Stimulated activated effector memory CD8-positive, alpha-beta T cell treated with anti-CD3 and anti-CD28 coated beads, Interleukin-12 subunit alpha, Interleukin-12 subunit beta, amount 100 ng/mL, for 72 hours (primary cell): ENCODE measurements around the gene TNS2.
A peak's percentile ranks its signal among the peaks of the same experiment; 100 is the strongest.
"Not testable (repeated sequence)": the region's sequence is repeated elsewhere in the genome, so short reads cannot be mapped to it uniquely, and the experiment has no call there.

Source experiments
- ATAC-seq: fragments of 150-1000 bp; cut with Tn5 transposase; 2 replicates; pipeline ENCODE4 v1.10.0; 2021
- DNase-seq, 2 donors: peaks; one replicate each; pipeline ENCODE4 v3.0.0; 2021 to 2022; ENCODE audit warnings: low spot score in 2 of 2
- H3K27ac Mint-ChIP-seq: one replicate; pipeline ENCODE4 v1.8.0; 2022; ENCODE audit warnings: mild to moderate bottlenecking, mixed read lengths
- H3K36me3 Mint-ChIP-seq: one replicate; pipeline ENCODE4 v1.8.0; 2022; ENCODE audit warnings: mild to moderate bottlenecking, mixed read lengths
- H3K4me1 Mint-ChIP-seq: one replicate; pipeline ENCODE4 v1.8.0; 2022; ENCODE audit warnings: mixed read lengths
- H3K4me3 Mint-ChIP-seq: one replicate; pipeline ENCODE4 v1.8.0; 2022; ENCODE audit warnings: mild to moderate bottlenecking, mixed read lengths
- H3K9me3 Mint-ChIP-seq: one replicate; pipeline ENCODE4 v1.8.0; 2022; ENCODE audit warnings: mixed read lengths

The TNS2 gene

GRCh38 chr12:53049571-53050318, at the start of gene TNS2:
TNS2 (plus strand) TSS chr12:53050065; CDS start chr12:53050186, 121 bp downstream.
- Mint-ChIP-seq H3K4me3 (no peak within 1 kb of the TSS), H3K4me1 (peaks cover 63% of the 10 kb centered on the region), H3K36me3 (peaks cover 19% of the 10 kb centered on the region), H3K9me3 (no peaks in the 10 kb centered on the region), H3K27ac (peak within 1 kb of the TSS; percentile 26)
- ATAC-seq (no peak), DNase-seq (no peak)

DNA sequence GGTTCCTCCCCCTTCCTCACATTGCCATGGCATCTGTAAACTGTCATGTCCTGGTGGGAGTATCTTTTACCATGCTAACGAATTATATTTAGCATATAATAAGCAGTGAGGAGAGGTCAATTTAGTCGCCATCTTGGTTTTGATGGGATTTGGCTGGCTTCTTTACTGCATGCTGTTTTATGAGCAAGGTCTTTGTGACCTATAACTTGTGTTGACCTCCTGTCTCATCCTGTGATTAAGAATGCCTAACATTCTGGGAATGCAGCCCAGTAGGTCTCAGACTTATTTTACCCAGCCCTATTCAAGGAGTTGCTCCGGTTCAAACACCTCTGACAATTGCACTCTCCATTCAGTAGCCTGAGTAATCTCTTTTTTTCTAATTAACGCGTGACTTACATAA, 45.7 kb upstream of the TNS2 start:
- H3K27ac Mint-ChIP-seq, result no peak overlapping the region
- ATAC-seq, result no peak
- H3K36me3 Mint-ChIP-seq, result peaks cover 34% of the 10 kb centered on the region
- H3K4me1 Mint-ChIP-seq, result peaks cover 33% of the 10 kb centered on the region
- H3K9me3 Mint-ChIP-seq, result no peaks in the 10 kb centered on the region
- DNase-seq, result no peak
- peak overlapping the region; percentile 100 for H3K4me3 Mint-ChIP-seq

GRCh38 chr12:53004582-53004981, 45.3 kb upstream of the TNS2 start:
- DNase-seq (no peak), ATAC-seq (no peak)
- peak overlapping the region; percentile 100 for H3K4me3 Mint-ChIP-seq
- H3K36me3 Mint-ChIP-seq, result peaks cover 38% of the 10 kb centered on the region
- H3K27ac Mint-ChIP-seq, result no peak overlapping the region
- no peaks in the 10 kb centered on the region for H3K9me3 Mint-ChIP-seq
- peaks cover 34% of the 10 kb centered on the region for H3K4me1 Mint-ChIP-seq

DNA sequence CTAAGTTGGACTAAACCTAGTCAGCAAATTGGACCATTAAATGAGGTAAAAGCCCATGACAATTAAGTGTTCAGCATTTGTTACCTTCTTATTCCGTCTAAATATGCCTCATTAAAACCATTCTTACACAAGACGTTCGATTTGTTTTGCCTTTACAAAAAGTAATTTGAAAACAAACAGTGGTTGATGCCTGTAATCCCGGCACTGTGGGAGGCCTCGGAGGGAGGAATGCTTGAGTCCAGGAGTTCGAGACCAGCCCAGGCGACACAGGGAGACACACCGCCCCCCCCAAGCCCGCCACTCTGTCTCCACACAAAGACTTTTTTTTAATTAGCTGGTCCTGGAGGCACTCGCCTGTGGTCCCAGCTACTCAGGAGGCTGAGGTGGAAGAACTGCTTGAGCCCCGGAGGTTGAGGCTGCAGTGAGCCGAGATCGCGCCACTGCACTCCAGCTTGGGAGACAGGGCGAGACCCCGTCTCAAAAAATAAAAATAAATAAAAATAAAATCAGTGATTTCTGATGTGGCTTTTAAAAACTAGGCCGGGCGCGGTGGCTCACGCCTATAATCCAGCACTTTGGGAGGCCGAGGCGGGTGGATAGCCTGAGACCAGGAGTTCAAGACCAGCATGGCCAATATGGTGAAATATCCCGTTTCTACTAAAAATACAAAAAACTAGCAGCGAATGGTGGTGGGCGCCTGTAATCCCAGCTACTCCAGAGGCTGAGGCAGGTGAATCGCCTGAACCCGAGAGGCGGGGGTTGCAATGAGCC, 44.5 kb upstream of the TNS2 start:
- Mint-ChIP-seq H3K36me3 (peaks cover 46% of the 10 kb centered on the region), H3K4me3 (peak overlapping the region; percentile 100), H3K4me1 (peaks cover 42% of the 10 kb centered on the region), H3K9me3 (no peaks in the 10 kb centered on the region), H3K27ac (peak overlapping the region; percentile 99)
- DNase-seq, result no peak
- no peak for ATAC-seq

GRCh38 chr12:53005986-53006809, 43.7 kb upstream of the TNS2 start, which contains the start of gene EIF4B:
EIF4B (plus strand) TSS chr12:53006456; CDS start chr12:53006484, 28 bp downstream.
- peaks cover 46% of the 10 kb centered on the region for H3K4me1 Mint-ChIP-seq
- H3K27ac Mint-ChIP-seq, result peak within 1 kb of the TSS; percentile 99
- peak within 1 kb of the TSS; percentile 100 for H3K4me3 Mint-ChIP-seq
- ATAC-seq (peak; percentile 93), DNase-seq (peak; percentile 94 to 99)
- H3K9me3 Mint-ChIP-seq, result no peaks in the 10 kb centered on the region
- H3K36me3 Mint-ChIP-seq, result peaks cover 54% of the 10 kb centered on the region

GRCh38 chr12:53006810-53007309, 43.0 kb upstream of the TNS2 start:
- DNase-seq, result peak; percentile 49 to 85
- Mint-ChIP-seq H3K36me3 (peaks cover 61% of the 10 kb centered on the region), H3K9me3 (no peaks in the 10 kb centered on the region), H3K27ac (peak overlapping the region; percentile 99), H3K4me3 (peak overlapping the region; percentile 100), H3K4me1 (peaks cover 53% of the 10 kb centered on the region)
- ATAC-seq, result peak; percentile 51

DNA sequence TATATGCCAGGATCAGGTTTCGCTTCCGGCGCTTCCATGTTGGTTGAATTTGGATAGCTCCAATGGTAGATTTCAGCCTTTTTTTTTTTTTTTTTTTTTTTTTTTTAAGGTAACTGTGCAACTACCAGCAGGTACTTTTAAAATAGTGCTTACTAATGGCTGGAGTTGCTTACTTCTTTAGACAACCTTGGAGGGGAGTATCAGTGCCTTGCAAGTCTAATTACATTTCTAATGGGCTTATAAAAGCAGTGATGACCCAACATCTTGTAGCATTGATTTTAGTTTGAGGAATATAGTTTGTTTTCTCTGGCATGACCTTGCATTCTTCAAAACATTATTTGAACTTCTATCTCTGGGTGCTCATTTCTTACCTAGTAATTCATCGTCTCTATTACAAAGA, 42.5 kb upstream of the TNS2 start:
- Mint-ChIP-seq H3K27ac (peak overlapping the region; percentile 99), H3K4me1 (peaks cover 55% of the 10 kb centered on the region), H3K36me3 (peaks cover 65% of the 10 kb centered on the region), H3K9me3 (no peaks in the 10 kb centered on the region), H3K4me3 (peak overlapping the region; percentile 100)
- DNase-seq, result no peak
- no peak for ATAC-seq

DNA sequence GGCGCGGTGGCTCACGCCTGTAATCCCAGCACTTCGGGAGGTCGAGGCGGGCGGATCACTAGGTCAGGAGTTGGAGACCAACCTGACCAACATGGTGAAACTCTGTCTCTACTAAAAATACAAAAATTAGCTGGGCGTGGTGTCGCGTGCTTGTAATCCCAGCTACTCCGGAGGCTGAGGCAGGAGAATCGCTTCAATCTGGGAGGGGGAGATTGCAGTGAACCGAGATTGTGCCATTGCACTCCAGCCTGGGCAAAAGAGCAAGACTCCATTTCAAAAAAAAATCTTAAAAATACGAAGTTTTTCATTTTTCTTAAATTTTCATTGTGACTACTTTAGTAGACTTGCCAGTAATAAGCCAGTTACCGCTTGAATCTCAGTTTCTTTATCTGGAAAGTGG, 41.1 kb upstream of the TNS2 start:
- Mint-ChIP-seq H3K4me1 (peaks cover 55% of the 10 kb centered on the region), H3K27ac (peak overlapping the region; percentile 99), H3K36me3 (peaks cover 80% of the 10 kb centered on the region), H3K4me3 (peak overlapping the region; percentile 100)
- ATAC-seq, H3K9me3 Mint-ChIP-seq, DNase-seq: not testable (repeated sequence)

- Mint-ChIP-seq H3K36me3 (peaks cover 100% of the 10 kb centered on the region), H3K9me3 (no peaks in the 10 kb centered on the region), H3K4me3 (no peak overlapping the region), H3K27ac (no peak overlapping the region), H3K4me1 (peaks cover 58% of the 10 kb centered on the region)
- DNase-seq (no peak), ATAC-seq (no peak)
Measured at GRCh38 chr12:53010955-53011354, 38.9 kb upstream of the TNS2 start.

DNA sequence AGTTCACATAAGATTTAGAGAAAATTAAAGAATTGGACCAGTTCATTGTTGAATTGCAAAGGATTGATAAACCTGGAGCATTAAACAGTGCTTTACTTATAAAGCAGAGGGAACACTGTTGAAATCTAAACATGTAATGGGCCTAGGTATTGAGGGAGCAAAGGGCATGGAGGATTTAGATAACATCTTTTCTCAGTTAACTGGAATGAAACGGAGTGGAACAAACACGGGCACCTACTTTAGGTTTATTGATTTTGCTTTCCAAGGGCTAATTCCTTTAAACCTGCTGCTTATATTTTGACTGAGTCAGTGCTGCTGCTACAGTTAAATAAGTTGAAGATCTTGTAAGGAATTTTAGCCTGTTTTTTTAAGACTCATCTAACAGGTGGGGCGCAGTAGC, 38.0 kb upstream of the TNS2 start:
- peaks cover 48% of the 10 kb centered on the region for H3K4me1 Mint-ChIP-seq
- DNase-seq (no peak), ATAC-seq (no peak)
- H3K36me3 Mint-ChIP-seq, result peaks cover 100% of the 10 kb centered on the region
- peak overlapping the region; percentile 12 for H3K27ac Mint-ChIP-seq
- H3K4me3 Mint-ChIP-seq, result no peak overlapping the region
- no peaks in the 10 kb centered on the region for H3K9me3 Mint-ChIP-seq

GRCh38 chr12:53012928-53013327, 36.9 kb upstream of the TNS2 start:
- peaks cover 100% of the 10 kb centered on the region for H3K36me3 Mint-ChIP-seq
- peaks cover 40% of the 10 kb centered on the region for H3K4me1 Mint-ChIP-seq
- peak overlapping the region; percentile 12 for H3K27ac Mint-ChIP-seq
- H3K4me3 Mint-ChIP-seq, result no peak overlapping the region
- ATAC-seq (no peak), DNase-seq (no peak)
- H3K9me3 Mint-ChIP-seq, result no peaks in the 10 kb centered on the region

DNA sequence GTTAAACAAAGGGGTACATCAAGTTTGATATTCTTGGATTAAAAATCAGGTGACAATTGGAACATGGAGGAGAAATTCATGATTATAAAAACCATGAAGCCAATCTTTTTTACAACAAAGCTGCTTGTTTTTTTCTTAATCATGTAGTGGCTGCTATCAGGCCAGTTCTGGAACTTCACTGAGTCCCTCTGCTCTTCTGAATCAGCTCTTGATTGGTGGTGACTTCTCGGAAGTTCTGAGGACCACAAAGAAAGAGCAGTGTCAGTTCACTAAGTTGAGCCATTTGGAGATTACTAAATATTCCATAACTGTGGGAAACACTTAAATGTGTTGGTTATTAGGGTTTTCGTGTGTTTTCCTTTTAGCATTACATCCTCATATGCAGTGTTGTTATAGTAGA, 35.2 kb upstream of the TNS2 start:
- Mint-ChIP-seq H3K4me1 (peaks cover 32% of the 10 kb centered on the region), H3K4me3 (peak overlapping the region; percentile 4), H3K36me3 (peaks cover 100% of the 10 kb centered on the region), H3K9me3 (no peaks in the 10 kb centered on the region), H3K27ac (peak overlapping the region; percentile 83)
- DNase-seq (no peak), ATAC-seq (peak; percentile 79)

- peaks cover 100% of the 10 kb centered on the region for H3K36me3 Mint-ChIP-seq
- H3K9me3 Mint-ChIP-seq, result no peaks in the 10 kb centered on the region
- H3K4me3 Mint-ChIP-seq, result no peak overlapping the region
- DNase-seq (no peak), ATAC-seq (no peak)
- peak overlapping the region; percentile 50 for H3K27ac Mint-ChIP-seq
- no peaks in the 10 kb centered on the region for H3K4me1 Mint-ChIP-seq
Measured at GRCh38 chr12:53025250-53025649, 24.6 kb upstream of the TNS2 start.

- H3K27ac Mint-ChIP-seq, H3K9me3 Mint-ChIP-seq, ATAC-seq, H3K4me1 Mint-ChIP-seq, DNase-seq, H3K4me3 Mint-ChIP-seq: not testable (repeated sequence)
- H3K36me3 Mint-ChIP-seq, result peaks cover 100% of the 10 kb centered on the region
Measured at GRCh38 chr12:53027014-53027413, 22.9 kb upstream of the TNS2 start.

GRCh38 chr12:53031616-53032015, 18.2 kb upstream of the TNS2 start:
- Mint-ChIP-seq H3K4me3 (no peak overlapping the region), H3K36me3 (peaks cover 100% of the 10 kb centered on the region), H3K4me1 (peaks cover 6% of the 10 kb centered on the region), H3K9me3 (no peaks in the 10 kb centered on the region), H3K27ac (no peak overlapping the region)
- no peak for ATAC-seq
- DNase-seq, result no peak
